HTERT RPE-1 (cell line): ENCODE results near the gene MYO1E.
"Not testable (repeated sequence)": the region's sequence is repeated elsewhere in the genome, so short reads cannot be mapped to it uniquely, and the experiment has no call there.

Source experiments
- in situ Hi-C: fragments of 300-500 bp; cut with MboI; formaldehyde crosslinking; loops from 4 replicates; pipeline ENCODE4 v1.14.3; 2020; ENCODE audit warnings: low sequenced_read_pairs

The MYO1E gene

DNA sequence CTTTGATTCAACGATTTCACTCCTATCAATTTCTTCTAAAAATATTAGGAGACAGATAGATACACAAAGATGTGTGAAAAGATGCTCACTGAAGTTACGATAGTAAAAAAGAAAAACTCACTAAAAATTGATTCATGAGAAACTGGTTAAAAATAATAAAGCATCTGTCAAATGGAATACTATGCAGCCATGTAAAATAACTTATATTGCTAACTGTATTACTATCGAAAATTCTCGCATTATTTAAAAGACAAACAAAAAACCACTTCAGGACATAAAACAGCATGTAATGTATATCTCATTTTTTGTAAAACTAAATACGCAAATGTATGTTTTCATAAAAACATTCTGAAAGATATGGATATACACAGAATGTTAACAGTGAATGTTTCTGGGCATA lies 199.5 kb downstream of the MYO1E start:
- in situ Hi-C loops, result no loop called here

DNA sequence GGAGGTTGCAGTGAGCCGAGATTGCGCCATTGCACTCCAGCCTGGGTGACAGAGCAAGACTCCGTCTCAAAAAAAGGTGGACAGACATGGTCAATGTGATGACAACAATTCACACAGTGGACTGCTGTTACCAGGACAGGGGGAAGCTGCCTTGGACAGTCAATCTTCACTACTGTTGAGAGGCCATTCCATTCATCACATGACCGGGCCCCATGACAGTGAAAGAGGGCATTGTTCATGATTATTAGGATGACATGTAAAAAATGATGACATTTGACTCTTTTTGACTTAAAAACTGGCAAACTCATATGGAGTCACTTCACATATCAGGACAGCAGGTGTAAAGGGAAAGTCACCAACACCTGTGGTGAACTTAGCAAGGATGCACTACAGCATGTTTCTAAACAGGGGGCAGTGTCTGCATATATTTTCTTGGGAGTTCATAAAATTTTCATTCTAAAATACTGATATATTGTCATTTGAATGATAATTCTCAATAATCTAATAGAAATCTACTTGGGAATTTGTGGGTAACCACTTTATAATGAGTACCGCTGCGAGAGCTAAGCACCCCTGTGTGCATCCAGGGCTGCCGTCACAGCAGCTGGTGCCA lies 200.3 kb downstream of the MYO1E start:
- in situ Hi-C loops, result no loop called here

DNA sequence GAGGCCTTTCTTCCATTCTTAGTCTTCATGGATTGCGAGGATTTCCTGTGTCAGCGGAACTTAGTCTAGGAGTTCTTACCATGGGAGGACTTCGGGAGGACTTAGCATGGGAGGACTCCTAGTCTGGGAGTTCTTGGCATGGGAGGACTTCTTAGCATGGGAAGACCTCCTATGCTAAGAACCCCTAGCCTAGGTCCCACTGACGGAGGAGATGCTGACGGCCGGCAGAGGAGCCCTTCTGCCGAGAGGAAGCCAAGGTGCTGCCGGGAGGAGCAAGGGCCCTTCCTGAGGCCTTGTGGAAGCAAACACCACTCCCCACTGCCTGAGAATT lies 201.6 kb downstream of the MYO1E start:
- in situ Hi-C loops, result no loop called here

DNA sequence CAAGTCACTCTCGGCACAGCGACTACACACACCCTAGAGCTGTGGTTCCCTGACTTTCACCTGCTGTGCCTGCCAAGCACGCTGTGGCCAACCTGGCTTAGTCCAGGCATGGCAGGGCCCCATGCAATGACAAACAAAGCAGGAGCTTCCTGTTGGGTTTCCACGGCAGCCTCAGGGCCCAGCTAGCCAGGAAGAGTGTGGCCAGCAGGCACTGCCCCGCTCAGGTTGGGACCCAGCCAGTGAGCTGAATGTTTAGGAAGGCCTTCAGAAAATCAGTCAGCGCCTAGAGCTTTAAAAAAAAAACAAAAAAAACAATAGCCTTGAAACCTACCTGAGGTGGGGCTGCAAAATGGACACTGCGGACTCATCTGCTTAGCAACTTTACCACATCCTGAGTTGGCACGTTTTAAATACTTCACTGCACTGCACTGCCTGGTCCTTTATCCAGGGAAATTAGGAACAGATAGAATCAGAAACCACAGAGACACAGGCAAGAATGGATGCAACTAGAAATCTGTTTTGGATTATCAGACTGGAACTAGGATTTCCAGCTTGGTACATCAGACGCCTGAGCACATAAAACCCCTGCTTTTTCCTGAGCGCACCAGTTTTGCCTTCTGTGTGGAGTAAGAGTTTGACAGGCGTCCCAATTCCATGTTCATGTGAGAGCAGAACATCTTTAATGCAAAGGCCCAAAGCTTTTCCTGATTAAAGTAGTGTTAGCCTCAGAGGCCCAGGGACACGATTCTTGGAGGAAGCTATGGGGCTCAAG lies 202.2 kb downstream of the MYO1E start:
- in situ Hi-C loops, result no loop called here

DNA sequence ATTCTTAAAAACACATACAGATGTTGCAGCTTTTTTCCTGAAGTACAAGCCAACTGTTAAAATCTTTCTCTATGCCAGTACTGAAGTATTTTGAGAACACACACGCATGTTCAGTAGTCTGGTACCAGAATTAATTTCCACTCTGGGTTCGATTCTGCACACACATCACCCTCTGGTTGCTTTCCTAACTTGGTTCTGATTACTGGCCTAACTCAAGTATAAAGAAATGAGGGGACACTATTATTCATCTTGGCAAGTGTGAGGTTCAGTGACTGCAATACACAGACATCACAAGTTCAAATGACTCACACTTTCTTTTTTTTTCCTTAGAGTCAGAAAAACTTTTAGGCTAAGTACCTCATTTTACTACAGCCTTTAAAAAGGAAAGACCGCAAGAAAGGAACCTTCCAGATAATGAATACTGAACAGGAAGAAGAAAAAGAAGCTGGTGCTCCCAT lies 203.4 kb downstream of the MYO1E start:
- in situ Hi-C loops, result no loop called here

DNA sequence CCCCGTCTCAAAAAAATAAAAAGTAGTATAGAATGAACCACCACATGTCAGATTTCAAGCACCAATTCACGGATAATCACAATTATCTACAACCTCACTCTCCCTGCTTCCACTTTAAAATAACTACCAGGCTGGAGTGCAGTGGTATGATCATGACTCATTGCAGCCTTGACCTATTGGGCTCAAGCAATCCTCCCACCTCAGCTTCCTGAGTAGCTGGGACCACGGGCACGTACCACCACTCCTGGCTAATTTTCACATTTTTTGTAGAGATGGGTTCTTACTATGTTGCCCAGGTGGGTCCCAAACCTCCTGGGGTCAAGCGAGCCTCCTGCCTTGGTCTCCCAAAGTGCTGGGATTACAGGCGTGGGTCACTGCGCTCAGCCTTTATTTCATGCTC lies 204.1 kb downstream of the MYO1E start:
- in situ Hi-C loops, result no loop called here

DNA sequence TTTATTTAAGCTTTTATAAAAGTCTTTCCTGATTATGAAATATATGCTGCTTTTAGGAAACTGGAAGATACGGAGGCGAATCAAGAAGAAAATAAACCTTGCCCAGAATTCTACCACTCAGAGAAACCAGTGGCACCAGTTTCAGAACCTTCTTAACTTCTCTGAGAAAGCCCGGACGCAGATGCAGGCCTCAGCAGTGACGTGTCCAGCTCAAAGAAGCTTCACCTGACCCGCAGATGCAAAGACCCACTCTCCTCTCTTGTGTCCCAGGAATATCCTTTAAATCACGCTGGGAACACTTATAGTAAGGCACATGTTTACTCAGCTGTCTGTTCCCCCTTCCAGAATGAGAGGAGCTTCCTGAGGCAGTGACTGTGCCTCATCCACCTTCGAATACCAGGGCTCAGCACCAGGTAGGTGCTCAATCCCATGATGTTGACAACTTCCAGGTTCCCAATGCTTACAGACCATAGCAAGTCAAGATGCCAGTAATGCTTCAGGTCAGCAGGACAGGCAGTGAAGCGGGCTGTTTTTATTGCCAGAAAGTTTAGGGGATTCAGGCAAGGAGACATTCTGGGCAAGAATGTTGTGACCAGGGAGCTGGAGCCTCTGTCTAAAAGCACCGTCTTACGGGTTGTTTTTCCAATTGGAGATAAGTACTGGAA lies 205.9 kb downstream of the MYO1E start:
- in situ Hi-C loops, result no loop called here

DNA sequence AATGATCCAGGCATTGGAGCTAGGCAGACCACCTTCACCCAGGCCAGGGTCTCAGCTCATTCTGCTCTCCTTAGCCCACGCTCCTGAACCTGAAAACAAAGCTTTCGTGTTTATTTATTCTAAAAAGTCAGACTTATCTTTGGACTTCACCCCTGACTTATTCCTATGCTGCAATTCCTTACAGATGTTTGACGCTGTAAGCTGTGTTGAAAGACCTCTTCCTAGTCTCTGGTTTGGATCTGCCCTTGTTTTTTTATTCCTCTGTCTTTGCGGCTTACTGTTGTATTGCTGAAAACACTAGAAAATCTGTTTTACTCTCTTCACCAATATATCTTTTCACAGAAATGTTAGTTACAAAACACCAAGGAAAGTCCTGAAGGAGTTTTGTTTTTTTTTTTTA lies 206.5 kb downstream of the MYO1E start:
- in situ Hi-C loops, result no loop called here

DNA sequence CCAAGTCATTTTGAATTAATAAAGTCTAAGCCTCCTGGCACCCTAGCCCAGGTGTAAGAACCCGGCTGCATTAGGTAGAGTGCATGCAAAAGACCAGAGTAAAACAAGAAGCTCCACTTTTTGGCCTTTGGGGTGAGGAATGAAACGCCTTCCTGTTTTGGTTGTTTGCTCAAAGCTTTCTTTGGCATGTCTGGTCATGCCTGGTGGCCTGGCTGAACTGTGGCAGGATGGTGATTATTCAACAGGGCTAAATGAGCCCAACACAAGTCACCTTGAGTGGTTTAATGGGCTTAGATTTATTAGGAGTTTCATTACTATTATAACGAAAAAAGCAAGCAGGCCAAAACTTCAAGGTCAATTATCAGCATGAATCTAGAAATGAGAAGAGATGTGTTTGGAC lies 206.9 kb downstream of the MYO1E start:
- in situ Hi-C loops, result no loop called here

DNA sequence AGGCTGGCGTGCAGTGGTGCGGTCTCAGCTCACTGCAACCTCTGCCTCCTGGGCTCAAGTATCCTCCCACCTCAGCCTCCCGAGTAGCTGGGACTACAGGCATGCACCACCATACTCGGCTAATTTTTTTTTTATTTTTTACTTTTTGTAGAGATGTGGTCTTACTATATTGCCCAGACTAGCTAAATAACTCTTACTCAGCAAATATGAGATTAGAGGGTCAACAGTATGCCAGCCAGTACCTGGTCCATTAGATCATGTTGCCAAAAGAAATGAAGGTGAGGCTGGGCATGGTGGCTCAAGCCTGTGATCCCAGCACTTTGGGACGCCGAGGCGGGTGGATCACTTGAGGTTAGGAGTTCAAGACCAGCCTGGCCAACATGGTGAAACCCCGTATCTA lies 210.6 kb downstream of the MYO1E start:
- in situ Hi-C loops, result not testable (repeated sequence)

DNA sequence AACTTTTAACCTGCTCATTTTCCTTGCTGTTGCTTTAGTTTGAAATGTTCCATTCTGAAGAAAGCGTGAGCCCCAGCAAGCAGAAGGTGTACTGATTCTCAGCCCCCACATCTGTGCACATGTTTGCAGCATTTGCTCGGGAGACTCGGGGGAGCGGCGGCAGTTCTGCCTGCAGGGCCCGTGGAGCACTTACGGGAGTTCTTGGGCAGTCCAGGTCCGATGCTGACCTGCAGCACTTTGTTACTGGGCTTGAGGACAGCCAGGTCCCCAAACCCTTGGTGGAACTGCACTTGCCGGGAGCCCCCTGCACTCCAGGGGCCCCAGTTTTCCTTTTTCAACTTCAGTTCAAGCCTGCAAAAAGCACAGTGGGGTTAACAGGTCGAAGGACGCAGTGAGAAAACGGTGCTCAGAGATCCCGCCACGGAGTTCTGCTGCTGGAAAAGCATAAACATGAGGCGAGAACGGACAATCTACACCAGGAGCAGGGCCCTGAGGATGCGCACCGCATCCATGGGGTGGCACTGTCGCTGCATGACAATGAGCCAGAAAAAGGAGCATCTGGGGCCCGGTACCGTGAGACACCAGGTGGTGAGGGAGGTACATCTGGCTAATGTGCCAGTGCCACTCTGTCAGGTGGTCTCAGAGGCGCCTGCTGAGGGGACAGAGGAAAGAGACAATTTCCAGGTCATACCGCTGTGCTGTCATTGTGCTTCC lies 211.6 kb downstream of the MYO1E start:
- in situ Hi-C loops, result no loop called here

DNA sequence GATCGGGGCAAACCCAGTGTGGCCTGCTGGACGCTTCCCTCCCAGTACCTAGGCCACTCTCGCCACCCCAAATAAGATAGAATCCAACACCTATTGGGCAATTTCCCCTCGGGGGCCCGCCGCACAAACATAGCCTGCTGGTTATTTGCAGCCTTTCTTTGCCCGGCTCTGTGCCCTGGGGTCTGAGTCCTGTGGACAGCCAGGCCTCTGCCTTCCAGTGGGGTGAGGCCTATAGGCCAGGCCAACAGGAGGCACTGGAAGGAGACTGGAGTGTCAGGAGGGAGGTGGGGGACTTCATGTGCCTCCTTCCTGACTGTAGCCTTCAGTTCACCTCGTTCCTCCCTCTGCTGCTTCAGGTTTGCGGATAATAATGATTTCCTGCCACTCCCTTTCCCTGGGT lies 213.5 kb downstream of the MYO1E start:
- in situ Hi-C loops, result no loop called here

DNA sequence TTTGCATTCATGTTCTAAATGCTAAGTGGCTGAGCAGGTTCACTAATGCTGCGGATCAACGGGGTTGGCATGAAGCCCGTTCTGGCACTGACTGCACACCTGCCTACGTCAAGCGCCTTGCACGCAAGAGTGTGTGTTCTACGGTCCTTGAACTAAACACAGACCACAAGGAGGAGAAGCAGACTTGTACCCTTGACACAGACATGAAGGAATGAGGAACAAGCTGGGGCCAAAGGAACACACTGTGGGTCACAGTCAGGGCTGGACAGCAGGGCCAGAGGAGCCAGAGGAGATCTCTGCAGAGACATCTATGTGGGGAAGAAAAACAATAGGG lies 214.0 kb downstream of the MYO1E start:
- in situ Hi-C loops, result no loop called here

DNA sequence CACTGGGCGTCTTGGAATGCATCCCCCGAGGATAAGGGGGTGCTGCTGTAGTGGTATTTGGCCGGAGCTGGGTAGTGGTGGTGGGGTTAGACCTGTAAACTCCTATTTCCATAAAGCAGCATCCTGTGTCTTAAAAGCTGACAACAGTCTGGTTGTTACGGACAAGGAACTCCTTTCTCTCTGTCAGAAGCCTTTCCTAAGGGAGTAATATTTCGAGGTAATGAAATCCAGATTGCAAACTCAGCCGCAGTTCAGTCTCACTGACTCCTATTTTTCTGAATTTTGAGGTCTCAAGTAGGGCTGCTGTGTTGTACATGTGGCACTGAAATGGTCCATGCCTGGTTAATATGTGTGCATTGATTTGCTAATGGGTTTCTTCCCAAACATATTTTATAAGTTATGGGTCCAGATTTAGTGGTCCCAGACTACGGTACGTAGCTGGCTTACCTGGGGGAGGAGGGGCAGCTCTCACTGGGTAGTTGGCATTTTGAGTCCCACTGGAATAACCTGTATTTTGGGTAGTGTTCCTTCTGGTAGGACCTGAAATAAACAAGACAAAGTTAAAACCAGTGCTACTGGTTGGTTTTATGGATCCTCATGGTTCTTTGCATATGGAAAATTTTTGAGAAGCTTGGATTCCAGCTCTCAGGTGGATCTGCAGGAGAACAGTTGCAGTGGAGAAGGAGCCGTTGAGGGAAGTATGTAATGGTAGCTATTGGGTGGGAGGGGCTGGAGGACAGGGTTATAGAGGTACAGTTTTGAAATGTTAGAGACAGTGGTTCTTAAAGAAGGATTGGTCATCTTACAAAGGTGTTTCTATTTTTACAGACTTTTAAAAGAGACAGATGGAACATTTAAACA lies 214.6 kb downstream of the MYO1E start:
- in situ Hi-C loops, result no loop called here

DNA sequence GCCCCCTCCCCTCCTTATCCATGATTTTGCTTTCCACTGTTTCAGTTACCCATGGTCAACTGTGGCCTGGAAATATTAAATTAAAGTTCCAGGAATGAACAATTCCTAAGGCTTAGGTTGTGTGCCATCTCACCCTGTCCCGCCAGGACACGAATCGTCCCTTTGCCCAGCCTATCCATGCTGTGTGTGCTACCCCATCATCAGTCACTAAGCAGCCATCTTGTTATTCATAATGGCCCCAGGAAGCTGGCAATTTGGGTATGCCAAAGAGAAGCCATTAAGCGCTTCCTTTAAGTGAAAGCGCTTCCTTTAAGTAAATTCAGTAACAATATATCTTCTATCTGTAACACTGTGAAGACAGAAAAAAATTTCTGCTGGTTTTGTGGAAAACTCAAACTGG lies 215.3 kb downstream of the MYO1E start:
- in situ Hi-C loops, result no loop called here

DNA sequence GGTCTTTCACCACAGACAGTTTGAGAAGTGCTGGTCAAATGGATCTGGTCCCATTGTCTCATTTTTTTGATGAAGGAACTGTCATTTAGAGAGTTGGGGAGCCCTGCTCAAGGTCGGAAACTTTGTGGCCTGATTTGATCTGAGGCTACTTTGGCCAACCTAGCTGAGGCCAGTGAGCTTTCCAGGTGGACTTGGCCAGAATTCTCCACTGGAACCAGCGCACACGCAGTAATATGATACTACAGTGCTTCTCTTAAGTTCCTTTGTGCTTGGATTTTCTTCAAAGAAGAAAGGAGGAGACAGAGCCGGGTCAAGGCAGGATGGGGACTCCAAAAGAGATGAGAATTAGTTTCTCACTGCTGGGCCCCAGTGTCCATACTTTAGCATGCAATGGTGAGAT lies 217.2 kb downstream of the MYO1E start:
- in situ Hi-C loops, result no loop called here

DNA sequence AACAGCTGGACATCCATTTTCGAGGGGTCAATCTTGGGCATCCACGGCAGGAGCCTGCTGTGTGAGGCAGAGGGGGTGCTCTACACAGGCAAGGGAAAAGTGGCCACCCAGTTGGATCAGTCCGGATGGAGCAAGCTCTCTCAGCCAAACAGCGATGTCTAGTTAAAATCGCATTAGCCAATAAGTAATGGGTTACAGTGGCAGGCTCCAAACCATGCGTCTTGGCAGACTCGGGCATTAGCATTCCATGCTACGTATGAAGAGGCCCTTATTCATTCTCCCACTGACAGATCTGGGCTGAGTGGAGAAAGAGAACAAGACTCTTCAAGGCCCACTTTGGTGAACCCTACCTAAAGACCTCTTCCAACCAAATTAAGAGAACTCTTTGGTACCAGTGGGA lies 218.4 kb downstream of the MYO1E start:
- in situ Hi-C loops, result no loop called here

DNA sequence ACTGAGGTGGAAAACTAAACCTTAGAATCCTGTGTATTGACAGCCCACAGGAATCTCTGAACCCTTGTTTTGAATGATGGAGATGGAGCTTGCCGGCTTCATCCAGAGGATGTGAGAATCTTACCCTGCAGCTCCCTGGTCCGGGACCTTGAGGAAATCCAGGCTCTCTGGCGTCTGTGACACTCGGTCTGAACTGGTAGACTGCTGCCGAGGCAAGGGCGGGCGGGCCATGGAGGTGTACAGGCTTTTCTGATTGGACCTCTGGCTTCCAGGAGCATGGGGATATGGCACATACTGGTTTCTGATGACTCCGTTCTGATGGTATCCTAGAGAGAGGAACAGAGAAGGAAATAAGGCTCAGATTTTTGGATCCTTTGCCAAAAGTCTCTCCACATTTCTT lies 219.2 kb downstream of the MYO1E start:
- in situ Hi-C loops, result no loop called here

DNA sequence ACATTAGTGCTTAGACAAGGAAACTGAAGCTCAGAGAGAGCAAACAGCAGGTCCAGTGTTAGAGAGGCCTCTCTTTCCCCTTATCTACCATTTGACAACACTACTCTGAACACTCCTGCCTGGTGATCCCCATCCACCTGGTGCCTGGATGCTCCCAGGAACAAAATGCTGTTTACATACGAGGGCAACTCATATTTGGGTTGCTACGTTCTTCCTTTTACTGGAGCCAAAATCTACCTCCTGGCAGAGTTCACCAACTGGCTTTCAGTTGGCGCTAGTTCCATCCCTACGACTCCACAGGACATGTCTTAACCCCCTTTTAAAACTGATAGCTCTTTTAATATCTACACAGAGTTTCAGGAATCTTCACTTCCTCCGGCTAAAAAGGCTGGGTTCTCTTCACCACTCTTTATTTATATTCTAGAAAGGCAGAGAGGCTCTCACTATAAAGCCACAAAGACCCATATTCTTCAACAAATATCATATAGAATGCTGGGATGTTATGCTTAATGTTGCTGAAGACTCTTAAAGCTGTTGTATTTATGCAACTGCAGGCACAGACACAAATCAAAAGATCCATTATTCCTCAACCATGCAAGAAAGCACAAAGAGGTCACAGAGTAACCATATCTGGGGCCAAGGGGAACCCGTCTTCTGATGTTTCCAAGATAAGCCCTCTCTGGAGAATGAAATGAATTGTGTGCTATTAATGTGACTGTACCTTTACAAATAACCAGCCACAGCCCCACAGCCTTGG lies 219.8 kb downstream of the MYO1E start:
- in situ Hi-C loops, result no loop called here

DNA sequence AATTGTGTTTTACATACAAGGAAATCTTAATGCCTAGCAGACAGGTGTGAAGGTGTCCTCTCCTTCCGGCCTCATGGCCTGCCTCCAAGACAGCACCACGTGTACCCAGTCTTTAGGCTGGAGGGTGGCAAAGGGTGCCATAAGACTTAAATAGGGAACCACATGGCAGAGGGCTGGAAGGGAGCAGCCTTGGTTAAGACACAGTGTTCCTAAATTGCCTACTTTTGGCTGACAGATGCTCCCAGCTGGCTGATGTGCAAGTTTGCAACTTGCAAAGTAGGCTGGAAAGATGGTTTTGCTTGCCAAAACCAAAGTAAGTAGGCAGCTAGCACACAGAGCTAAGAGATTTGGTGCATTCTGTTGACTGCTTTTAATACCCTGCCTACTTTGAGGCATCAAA lies 222.5 kb downstream of the MYO1E start:
- in situ Hi-C loops, result no loop called here
